VCaP (cell line): ENCODE measurements around the gene IL1RL2.
A peak's percentile ranks its signal among the peaks of the same experiment; 100 is the strongest.

ENCODE experiments used
- H3K27ac ChIP-seq: fragments of 450-650 bp; 2 replicates; pipeline ENCODE4 v1.5.1; 2017
- CTCF ChIP-seq: fragments of 450-650 bp; conservative IDR thresholded peaks from 2 replicates; pipeline ENCODE4 v1.5.1; 2017; ENCODE audit warnings: mild to moderate bottlenecking, moderate library complexity

The IL1RL2 gene

DNA sequence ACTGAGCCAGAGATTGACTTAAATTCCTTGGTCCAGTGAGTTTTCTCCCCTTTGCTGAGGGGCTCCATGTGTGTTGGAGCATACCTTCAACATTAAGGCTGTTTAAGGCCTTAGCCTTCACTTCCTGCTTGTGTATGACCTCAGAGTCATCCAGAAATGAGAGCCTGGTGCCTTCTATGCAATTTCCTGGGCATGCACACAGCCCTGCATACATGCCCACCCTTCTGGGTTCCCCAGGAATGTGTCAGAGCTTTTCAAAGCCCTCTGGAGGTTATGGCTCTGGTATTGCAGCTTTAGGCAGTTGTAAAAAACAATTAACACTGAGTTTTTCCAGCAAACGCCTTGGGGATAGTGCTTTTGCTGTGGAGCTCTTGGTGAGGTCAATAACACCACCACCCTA, 27.5 kb upstream of the IL1RL2 start:
- no peak overlapping the region for H3K27ac ChIP-seq

DNA sequence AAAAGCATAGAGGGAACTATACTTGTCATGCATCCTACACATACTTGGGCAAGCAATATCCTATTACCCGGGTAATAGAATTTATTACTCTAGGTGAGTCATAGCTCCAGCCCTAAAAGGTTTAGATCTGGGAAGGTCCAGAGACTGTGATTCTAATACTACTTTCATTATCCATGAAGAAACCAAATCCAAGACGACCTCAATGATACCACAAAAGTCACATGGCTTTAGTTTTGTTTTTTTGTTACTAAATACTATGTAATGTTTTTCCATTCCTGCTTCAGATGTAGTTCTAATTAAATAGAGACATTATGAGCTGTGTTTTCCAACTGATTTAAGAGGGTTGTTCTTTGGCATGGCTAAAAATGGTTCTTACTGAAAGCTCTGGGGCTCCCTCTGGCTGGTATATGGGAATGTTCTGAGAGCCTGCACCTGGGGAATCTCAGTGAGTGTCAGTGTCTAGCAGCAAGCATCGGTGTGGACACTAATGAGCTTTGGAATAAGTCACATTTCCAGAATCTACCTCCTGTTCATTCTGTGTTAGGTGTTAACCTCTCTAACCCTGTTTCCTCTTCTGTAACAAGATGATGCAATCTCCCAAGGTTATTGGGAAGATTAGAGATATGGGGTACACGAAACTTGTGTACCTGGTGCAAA, 20.5 kb upstream of the IL1RL2 start:
- peak overlapping the region; percentile 36 for H3K27ac ChIP-seq
- peak; percentile 83 for TF ChIP-seq CTCF

More for the DNA sequence above, 27.5 kb upstream of the IL1RL2 start:
- no peak for TF ChIP-seq CTCF

- TF ChIP-seq CTCF: no peak
- no peak overlapping the region for H3K27ac ChIP-seq
These were observed 18.6 kb upstream of the IL1RL2 start for GRCh38 chr2:102168026-102168771.

DNA sequence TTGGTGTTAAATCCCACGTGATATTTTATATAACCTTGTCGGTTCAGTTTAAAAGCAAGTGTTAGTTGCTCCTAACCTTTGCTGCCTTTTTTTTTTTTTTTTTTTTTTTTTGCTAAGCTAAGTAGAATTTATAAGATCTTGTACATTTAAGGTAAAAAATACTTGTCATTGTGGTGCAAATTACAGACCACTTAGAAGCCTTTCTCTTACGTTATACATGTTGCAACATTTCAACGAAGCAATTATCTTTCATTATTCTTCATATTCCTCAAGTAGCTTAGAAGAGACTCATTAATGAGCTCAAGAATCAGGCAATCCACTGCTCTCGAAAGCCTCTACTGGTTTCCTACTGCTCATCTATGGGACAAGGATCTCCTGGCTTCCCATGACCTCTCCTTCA, 14.9 kb upstream of the IL1RL2 start:
- H3K27ac ChIP-seq: no peak overlapping the region
- TF ChIP-seq CTCF: no peak

GRCh38 chr2:102172745-102173144, 14.1 kb upstream of the IL1RL2 start:
- no peak overlapping the region for H3K27ac ChIP-seq
- no peak for TF ChIP-seq CTCF

DNA sequence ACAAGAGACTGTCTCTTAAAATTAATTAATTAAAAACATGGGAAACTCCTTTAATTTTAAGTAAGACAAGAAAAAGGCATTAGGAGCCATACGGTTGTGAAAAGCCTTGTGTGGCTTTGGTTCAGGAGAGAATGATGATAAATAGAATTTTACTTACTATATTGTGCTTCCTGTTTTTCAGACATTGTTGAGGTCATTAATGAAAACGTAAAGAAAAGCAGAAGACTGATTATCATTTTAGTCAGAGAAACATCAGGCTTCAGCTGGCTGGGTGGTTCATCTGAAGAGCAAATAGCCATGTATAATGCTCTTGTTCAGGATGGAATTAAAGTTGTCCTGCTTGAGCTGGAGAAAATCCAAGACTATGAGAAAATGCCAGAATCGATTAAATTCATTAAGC, 10.7 kb upstream of the IL1RL2 start:
- H3K27ac ChIP-seq: no peak overlapping the region
- TF ChIP-seq CTCF: no peak

DNA sequence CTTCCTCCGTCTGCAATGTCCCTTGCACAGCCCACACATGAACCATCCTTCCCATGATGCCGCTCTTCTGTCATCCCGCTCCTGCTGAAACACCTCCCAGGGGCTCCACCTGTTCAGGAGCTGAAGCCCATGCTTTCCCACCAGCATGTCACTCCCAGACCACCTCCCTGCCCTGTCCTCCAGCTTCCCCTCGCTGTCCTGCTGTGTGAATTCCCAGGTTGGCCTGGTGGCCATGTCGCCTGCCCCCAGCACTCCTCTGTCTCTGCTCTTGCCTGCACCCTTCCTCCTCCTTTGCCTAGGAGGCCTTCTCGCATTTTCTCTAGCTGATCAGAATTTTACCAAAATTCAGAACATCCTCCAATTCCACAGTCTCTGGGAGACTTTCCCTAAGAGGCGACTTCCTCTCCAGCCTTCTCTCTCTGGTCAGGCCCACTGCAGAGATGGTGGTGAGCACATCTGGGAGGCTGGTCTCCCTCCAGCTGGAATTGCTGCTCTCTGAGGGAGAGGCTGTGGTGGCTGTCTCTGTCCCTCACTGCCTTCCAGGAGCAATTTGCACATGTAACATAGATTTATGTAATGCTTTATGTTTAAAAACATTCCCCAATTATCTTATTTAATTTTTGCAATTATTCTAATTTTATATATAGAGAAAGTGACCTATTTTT, 8.9 kb upstream of the IL1RL2 start:
- TF ChIP-seq CTCF: no peak
- no peak overlapping the region for H3K27ac ChIP-seq
